ENCODE results near the gene AGBL3.

DNA sequence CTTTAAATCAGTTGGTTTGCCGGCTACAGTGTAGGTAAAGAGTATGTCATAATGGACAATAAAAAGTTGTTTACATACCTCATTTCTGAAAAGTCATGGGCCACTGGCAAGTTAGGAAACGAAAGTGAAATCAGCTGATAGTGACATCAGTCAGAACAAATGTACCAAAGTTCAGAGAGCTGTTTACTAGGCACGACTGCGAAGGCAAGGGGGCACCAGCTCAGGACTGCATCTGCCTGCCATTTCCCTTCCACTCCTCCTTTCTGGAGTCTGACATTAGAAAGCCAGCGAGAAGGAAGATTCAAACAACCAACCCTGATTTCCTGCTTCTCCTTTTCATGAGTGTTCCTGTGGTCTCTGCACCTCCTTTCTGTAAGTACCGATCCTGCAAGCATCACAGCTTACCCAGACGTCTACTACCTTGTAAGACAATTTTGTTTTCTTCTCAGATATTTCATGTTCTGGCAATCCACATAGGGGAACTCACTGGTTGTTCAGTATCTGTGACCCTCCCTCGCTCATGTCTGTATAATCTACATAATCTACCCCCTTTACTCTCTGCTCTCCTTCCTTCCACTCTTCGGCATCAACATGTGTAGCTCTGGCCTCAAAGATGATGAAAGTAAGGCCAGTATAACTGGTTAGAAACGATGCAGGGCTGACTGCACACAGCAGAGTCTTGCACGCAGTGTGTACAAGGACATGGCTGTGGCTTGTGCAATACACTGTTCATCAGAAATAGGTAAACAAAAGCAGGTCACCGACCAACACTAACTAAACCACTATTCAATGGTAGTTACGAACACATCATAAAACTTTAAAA is 161.8 kb downstream of the AGBL3 start, which contains the start of gene TMEM140:
- TF ChIP-seq EZH2 (IDR thresholded peaks at IDR 0.05) (no peak), POLR2AphosphoS5 (IDR thresholded peaks at IDR 0.05; ENCODE audit: borderline replicate concordance, low read depth, low read length) (no peak), FOXP2 (optimal IDR thresholded peaks at IDR 0.05; ENCODE audit: control extremely low read depth, extremely low read length, insufficient read depth) (no peak)

All from SK-N-MC (cell line).